GM12801 (cell line): Measurements from ENCODE around the gene MYEOV.

Experiments used
- CTCF ChIP-seq: IDR thresholded peaks from one replicate; pipeline ENCODE4 v1.5.1; 2011; ENCODE audit warnings: control low read depth; ENCODE audit not compliant: insufficient read length; ENCODE audit errors: extremely low read depth

The MYEOV gene

DNA sequence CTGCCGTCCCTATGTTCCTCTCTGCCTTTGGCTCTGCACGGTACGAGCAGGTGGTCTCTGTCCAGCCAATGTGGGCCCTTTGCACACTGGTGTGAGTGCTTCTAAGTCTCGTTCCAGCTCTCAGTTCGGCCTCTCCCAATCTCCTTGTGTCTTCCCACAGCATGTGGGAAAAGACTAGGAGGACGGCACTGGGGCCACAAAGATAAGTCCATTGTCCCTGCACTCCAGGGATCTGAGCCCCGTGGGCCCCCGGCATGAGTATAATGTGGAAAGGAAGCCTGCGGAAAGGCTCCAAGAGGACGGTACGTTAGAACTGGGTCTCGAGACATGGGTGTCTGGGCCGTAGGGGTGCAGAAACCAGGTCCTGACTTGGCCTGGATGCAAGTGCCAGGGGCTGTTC, 16.4 kb downstream of the MYEOV start:
- no peak for TF ChIP-seq CTCF

DNA sequence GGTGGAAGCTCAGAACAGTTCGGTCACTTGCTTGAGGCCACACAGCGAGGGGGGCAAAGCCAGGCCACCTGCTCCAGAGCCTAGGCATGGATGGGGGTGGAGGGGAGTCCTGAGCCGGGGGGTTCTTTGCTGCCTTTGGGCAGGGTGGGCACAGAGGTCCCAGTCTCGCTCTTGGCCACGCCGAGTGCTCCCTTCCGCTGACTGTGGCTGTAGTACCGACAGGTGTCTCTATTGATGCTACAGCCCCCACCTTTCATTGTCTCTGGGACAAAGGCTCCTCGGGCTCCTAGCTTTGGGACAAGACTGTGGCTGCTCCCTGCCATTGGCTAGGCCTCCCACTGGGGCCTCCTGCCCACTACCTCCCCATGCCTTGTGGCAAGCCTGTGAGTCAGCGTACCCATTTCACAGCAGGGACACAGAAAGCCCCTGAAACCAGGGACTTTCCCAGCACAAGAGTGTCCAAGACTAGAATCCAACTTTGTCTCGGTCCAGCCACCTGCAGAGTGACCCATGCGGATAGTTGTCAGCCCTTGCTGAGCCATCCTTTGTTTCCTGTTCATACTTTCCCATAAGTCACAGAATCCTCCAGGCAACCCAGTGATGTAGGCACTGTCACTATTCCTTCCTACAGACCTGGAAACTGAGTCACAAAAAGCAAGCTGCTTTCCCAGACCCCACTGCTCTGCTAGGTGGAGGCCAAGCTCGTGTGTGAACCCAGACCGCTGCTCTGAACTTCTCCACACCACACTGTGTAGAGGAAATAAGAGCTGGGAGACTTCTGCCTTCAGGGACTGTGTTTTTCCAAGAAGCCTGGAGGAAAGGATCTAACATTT, 17.2 kb downstream of the MYEOV start:
- TF ChIP-seq CTCF: no peak

DNA sequence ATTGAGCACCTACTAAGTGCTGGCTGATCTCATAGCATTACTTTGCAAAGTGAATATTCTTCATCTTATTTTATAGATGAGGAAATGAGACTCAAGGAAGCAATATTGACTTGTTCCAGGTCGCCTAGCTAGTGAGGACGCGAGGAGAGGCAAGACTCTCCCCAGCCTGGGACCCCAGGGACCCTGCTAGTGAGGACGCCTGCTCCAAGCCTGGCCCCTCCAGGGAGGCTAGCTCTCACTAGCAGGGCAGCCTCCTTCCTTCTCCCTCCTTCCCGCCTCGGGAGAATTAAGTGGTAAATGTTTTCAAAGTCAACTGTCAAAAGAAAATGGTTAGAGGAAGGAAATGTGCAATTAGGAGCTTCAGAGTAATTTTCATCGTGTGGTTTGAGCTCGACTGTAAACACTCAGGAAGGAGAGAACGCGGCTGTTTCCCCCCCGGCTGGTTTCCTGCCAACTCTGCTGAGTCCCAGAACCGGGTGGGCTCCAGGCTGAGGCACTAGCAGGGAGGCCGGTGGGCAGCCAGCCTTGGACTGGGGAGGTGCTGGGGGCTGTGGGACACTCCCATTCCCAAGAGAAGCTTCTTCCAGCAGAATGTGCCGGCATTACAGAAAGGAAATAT, 17.9 kb downstream of the MYEOV start:
- TF ChIP-seq CTCF: no peak

- no peak for TF ChIP-seq CTCF
Observed at GRCh38 chr11:69312453-69313404, 18.8 kb downstream of the MYEOV start.

- TF ChIP-seq CTCF: no peak
Observed at GRCh38 chr11:69313992-69314391, 20.0 kb downstream of the MYEOV start.

GRCh38 chr11:69314555-69314954, 20.6 kb downstream of the MYEOV start:
- TF ChIP-seq CTCF: no peak

DNA sequence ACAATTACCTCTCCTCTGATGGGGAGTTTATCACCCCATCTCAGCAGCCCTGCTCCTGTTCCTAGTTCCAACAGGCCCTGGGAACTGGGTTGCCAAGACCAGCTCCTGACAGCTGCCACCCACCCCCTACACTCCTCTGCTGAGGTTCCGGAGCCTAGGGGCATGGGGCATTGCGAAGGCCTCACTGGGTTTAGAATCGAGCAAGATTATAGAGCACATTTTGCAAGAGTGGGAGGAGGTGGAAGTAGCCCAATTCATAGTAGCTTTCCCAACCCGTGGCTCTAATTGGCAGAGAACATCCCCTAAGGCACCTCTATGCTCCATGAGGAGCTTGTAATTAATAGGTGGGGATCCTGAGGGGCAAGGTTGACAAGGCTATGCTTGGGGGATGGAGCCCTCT, 23.0 kb downstream of the MYEOV start:
- TF ChIP-seq CTCF: no peak
